Effector memory CD8-positive, alpha-beta T cell (primary cell): ENCODE measurements around the gene DACT3.

Source experiments
- ATAC-seq: fragments of 150-1000 bp; cut with Tn5 transposase; replicated peaks from 2 replicates; pipeline ENCODE4 v1.10.0; 2021; ENCODE audit warnings: mild to moderate bottlenecking, moderate library complexity
- DNase-seq, 3 experiments: peaks; one replicate each; pipeline ENCODE4 v3.0.0; 2021
- H3K27ac Mint-ChIP-seq, 2 donors: one replicate each; pipeline ENCODE4 v1.8.0; 2022; ENCODE audit warnings: mild to moderate bottlenecking in 2 of 2, mixed read lengths in 2 of 2, moderate library complexity in 2 of 2
- H3K27me3 Mint-ChIP-seq, 2 donors: one replicate each; pipeline ENCODE4 v1.8.0; 2022; ENCODE audit warnings: mixed read lengths in 2 of 2
- H3K36me3 Mint-ChIP-seq: one replicate; pipeline ENCODE4 v1.8.0; 2022; ENCODE audit warnings: mild to moderate bottlenecking, moderate library complexity, mixed read lengths; ENCODE audit not compliant: insufficient read depth
- H3K4me1 Mint-ChIP-seq, 2 donors: one replicate each; pipeline ENCODE4 v1.8.0; 2022; ENCODE audit warnings: low read depth in 2 of 2, mixed read lengths in 2 of 2
- H3K4me3 Mint-ChIP-seq, 2 donors: one replicate each; pipeline ENCODE4 v1.8.0; 2022; ENCODE audit warnings: mild to moderate bottlenecking in 2 of 2, mixed read lengths in 2 of 2, moderate library complexity in 2 of 2
- H3K9me3 Mint-ChIP-seq, 2 donors: one replicate each; pipeline ENCODE4 v1.8.0; 2022; ENCODE audit warnings: mixed read lengths in 2 of 2

Gene DACT3

GRCh38 chr19:46609511-46610412 lies 51.2 kb downstream of the DACT3 start:
- Mint-ChIP-seq H3K4me1 (peaks cover 36 to 37% of the 10 kb centered on the region in 2 donors), H3K9me3 (no peaks in the 10 kb centered on the region), H3K27me3 (no peaks in the 10 kb centered on the region), H3K27ac (peak overlapping the region; percentile 36 to 85), H3K4me3 (no peak overlapping the region), H3K36me3 (peaks cover 37% of the 10 kb centered on the region)
- no peak for DNase-seq
- no peak for ATAC-seq

GRCh38 chr19:46608581-46609345 lies 52.2 kb downstream of the DACT3 start:
- Mint-ChIP-seq H3K27ac (no peak overlapping the region), H3K27me3 (no peaks in the 10 kb centered on the region), H3K4me1 (peaks cover 36% of the 10 kb centered on the region in 2 donors), H3K4me3 (no peak overlapping the region), H3K9me3 (no peaks in the 10 kb centered on the region), H3K36me3 (peaks cover 37% of the 10 kb centered on the region)
- DNase-seq (no peak), ATAC-seq (no peak)

- DNase-seq (no peak), ATAC-seq (no peak)
- Mint-ChIP-seq H3K27me3 (no peaks in the 10 kb centered on the region), H3K9me3 (no peaks in the 10 kb centered on the region), H3K36me3 (peaks cover 37% of the 10 kb centered on the region), H3K4me3 (no peak overlapping the region), H3K4me1 (peaks cover 42% of the 10 kb centered on the region in 2 donors), H3K27ac (no peak overlapping the region)
These were observed 52.8 kb downstream of the DACT3 start for GRCh38 chr19:46608178-46608577.

- Mint-ChIP-seq H3K9me3 (no peaks in the 10 kb centered on the region), H3K4me1 (peaks cover 46% of the 10 kb centered on the region in 2 donors), H3K27me3 (no peaks in the 10 kb centered on the region), H3K4me3 (no peak overlapping the region), H3K36me3 (peaks cover 39% of the 10 kb centered on the region), H3K27ac (no peak overlapping the region)
- DNase-seq (no peak), ATAC-seq (no peak)
These were observed 53.5 kb downstream of the DACT3 start for GRCh38 chr19:46607448-46607841.

GRCh38 chr19:46606681-46607447 lies 54.1 kb downstream of the DACT3 start:
- Mint-ChIP-seq H3K4me1 (peaks cover 45 to 46% of the 10 kb centered on the region in 2 donors), H3K36me3 (peaks cover 41% of the 10 kb centered on the region), H3K4me3 (no peak overlapping the region), H3K27ac (peak overlapping the region in 1 of 2 donors; percentile 70), H3K9me3 (no peaks in the 10 kb centered on the region), H3K27me3 (no peaks in the 10 kb centered on the region)
- DNase-seq (no peak), ATAC-seq (no peak)

GRCh38 chr19:46606019-46606418 lies 55.0 kb downstream of the DACT3 start:
- H3K4me3 Mint-ChIP-seq: no peak overlapping the region
- no peaks in the 10 kb centered on the region for H3K9me3 Mint-ChIP-seq
- no peak for ATAC-seq
- no peaks in the 10 kb centered on the region for H3K27me3 Mint-ChIP-seq
- no peak for DNase-seq
- H3K4me1 Mint-ChIP-seq: peaks cover 38 to 43% of the 10 kb centered on the region in 2 donors
- H3K27ac Mint-ChIP-seq: no peak overlapping the region
- peaks cover 42% of the 10 kb centered on the region for H3K36me3 Mint-ChIP-seq

- DNase-seq (no peak), ATAC-seq (no peak)
- peaks cover 37 to 38% of the 10 kb centered on the region in 2 donors for H3K4me1 Mint-ChIP-seq
- peaks cover 43% of the 10 kb centered on the region for H3K36me3 Mint-ChIP-seq
- H3K9me3 Mint-ChIP-seq: no peaks in the 10 kb centered on the region
- H3K27ac Mint-ChIP-seq: no peak overlapping the region
- H3K4me3 Mint-ChIP-seq: no peak overlapping the region
- no peaks in the 10 kb centered on the region for H3K27me3 Mint-ChIP-seq
These were observed 55.6 kb downstream of the DACT3 start for GRCh38 chr19:46605356-46605821.

GRCh38 chr19:46604781-46605355 lies 56.1 kb downstream of the DACT3 start:
- peaks cover 39% of the 10 kb centered on the region for H3K36me3 Mint-ChIP-seq
- peaks cover 41 to 43% of the 10 kb centered on the region in 2 donors for H3K4me1 Mint-ChIP-seq
- H3K4me3 Mint-ChIP-seq: no peak overlapping the region
- ATAC-seq (no peak), DNase-seq (no peak)
- peak overlapping the region; percentile 58 to 100 for H3K27ac Mint-ChIP-seq
- no peaks in the 10 kb centered on the region for H3K27me3 Mint-ChIP-seq
- H3K9me3 Mint-ChIP-seq: no peaks in the 10 kb centered on the region

- H3K9me3 Mint-ChIP-seq: no peaks in the 10 kb centered on the region
- ATAC-seq: no peak
- peaks cover 38% of the 10 kb centered on the region in 2 donors for H3K4me1 Mint-ChIP-seq
- H3K4me3 Mint-ChIP-seq: peak overlapping the region; percentile 91 to 97
- peaks cover 29% of the 10 kb centered on the region for H3K36me3 Mint-ChIP-seq
- DNase-seq: no peak
- H3K27ac Mint-ChIP-seq: peak overlapping the region; percentile 100
- no peaks in the 10 kb centered on the region for H3K27me3 Mint-ChIP-seq
These were observed 57.2 kb downstream of the DACT3 start for GRCh38 chr19:46603752-46604231.

- Mint-ChIP-seq H3K9me3 (peaks cover 0 to 3% of the 10 kb centered on the region in 2 donors), H3K4me3 (peak overlapping the region; percentile 91 to 97), H3K36me3 (peaks cover 26% of the 10 kb centered on the region), H3K27ac (peak overlapping the region; percentile 100), H3K27me3 (no peaks in the 10 kb centered on the region), H3K4me1 (peaks cover 37 to 38% of the 10 kb centered on the region in 2 donors)
- no peak for DNase-seq
- no peak for ATAC-seq
These were observed 57.8 kb downstream of the DACT3 start for GRCh38 chr19:46603195-46603637.

GRCh38 chr19:46602392-46603194 lies 58.4 kb downstream of the DACT3 start:
- Mint-ChIP-seq H3K36me3 (peaks cover 19% of the 10 kb centered on the region), H3K4me1 (peaks cover 37 to 38% of the 10 kb centered on the region in 2 donors)

More at GRCh38 chr19:46602392-46603194, 58.4 kb downstream of the DACT3 start:
- Mint-ChIP-seq H3K27me3 (no peaks in the 10 kb centered on the region), H3K4me3 (peak overlapping the region; percentile 91 to 97), H3K27ac (peak overlapping the region; percentile 100), H3K9me3 (peaks cover 0 to 3% of the 10 kb centered on the region in 2 donors)
- DNase-seq: peak in 1 of 3 experiments; percentile 21
- peak; percentile 8 for ATAC-seq
